T-helper 1 cell treated with Interleukin-12 subunit alpha and Interleukin-12 subunit beta and Interleukin-4 antibody, amounts not matched to agents 30 μg/mL and 1 μg/mL, for 36 hours (primary cell): ENCODE data around the gene EPPIN.

Experiments used
- H3K27ac Mint-ChIP-seq: one replicate; pipeline ENCODE4 v1.8.0; 2021; ENCODE audit warnings: mild to moderate bottlenecking, mixed read lengths
- H3K27me3 Mint-ChIP-seq: one replicate; pipeline ENCODE4 v1.8.0; 2021; ENCODE audit warnings: low read depth, mixed read lengths
- H3K36me3 Mint-ChIP-seq: one replicate; pipeline ENCODE4 v1.8.0; 2021; ENCODE audit warnings: low read depth, mixed read lengths
- H3K4me1 Mint-ChIP-seq: one replicate; pipeline ENCODE4 v1.8.0; 2021; ENCODE audit warnings: low read depth, mixed read lengths
- H3K4me3 Mint-ChIP-seq: one replicate; pipeline ENCODE4 v1.8.0; 2021; ENCODE audit warnings: mild to moderate bottlenecking, moderate library complexity, mixed read lengths
- H3K9me3 Mint-ChIP-seq: one replicate; pipeline ENCODE4 v1.8.0; 2021; ENCODE audit warnings: mixed read lengths

Gene EPPIN

DNA sequence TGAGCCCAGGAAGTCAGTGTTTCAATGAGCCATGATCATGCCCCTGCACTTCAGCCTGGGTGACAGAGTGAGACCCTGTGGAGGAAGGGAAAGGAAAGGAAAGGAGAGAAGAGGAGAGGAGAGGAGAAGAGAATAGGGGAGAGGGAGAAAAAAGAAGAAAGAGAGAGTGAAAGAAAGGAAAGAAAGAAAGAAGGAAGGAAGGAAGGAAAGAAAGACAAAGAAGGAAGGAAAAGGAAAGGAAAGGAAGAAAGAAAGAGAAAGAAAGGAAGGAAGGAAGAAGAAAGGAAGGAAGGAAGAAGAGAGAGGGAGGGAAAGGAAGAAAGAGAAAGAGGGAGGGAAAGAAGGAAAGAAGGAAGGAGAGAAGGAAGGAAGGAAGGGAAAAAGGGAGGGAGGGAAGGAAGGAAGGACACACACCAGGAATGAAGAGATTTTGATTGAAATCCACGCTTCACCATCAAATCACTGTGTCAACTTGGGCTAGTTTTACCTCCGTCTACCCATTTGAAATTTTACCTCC lies 17.6 kb upstream of the EPPIN start:
- H3K27me3 Mint-ChIP-seq = peaks cover 14% of the 10 kb centered on the region
- no peaks in the 10 kb centered on the region for H3K36me3 Mint-ChIP-seq
- no peak overlapping the region for H3K27ac Mint-ChIP-seq
- peaks cover 3% of the 10 kb centered on the region for H3K9me3 Mint-ChIP-seq
- no peaks in the 10 kb centered on the region for H3K4me1 Mint-ChIP-seq
- no peak overlapping the region for H3K4me3 Mint-ChIP-seq

DNA sequence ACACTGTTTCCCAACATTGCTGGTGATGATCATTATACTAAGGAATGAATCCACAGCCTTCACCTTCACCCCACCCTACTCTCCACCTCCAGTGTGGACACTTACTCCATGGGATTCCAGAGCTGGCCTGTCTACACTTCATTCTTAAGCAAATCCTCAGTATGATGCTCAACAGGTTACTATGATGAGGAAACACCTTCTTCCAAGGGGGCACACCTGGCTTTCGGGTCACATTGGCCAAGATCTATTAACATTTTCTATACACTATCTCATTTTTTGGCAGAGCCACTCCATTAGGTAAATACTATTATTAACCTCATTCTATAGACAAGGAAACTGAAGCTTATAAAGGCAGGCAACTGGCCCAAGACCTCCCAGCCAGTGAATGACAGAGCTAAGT lies 8.0 kb upstream of the EPPIN start:
- Mint-ChIP-seq H3K27ac (no peak overlapping the region), H3K4me3 (no peak overlapping the region), H3K27me3 (peaks cover 11% of the 10 kb centered on the region), H3K9me3 (no peaks in the 10 kb centered on the region), H3K4me1 (no peaks in the 10 kb centered on the region), H3K36me3 (no peaks in the 10 kb centered on the region)

DNA sequence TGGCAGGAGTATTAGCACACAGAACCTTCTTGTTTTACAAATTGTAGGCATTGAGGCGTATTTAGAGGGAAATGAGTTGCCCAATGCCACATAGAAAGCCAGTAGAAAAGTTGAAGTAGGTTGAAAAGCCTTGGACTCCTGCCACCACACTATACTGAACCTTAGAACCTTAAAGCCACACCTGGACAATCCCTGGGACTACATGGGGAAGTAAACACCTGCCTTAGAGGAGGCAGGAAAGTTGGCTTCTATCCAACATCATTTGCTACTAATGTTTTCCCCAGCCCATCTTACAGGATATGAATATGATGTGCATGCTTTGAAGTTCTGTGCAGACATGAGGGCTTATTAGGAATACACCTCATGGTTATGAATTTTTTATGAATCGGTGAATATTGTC lies 5.3 kb upstream of the EPPIN start:
- no peaks in the 10 kb centered on the region for H3K9me3 Mint-ChIP-seq
- no peaks in the 10 kb centered on the region for H3K36me3 Mint-ChIP-seq
- H3K4me3 Mint-ChIP-seq = no peak overlapping the region
- H3K27me3 Mint-ChIP-seq = peaks cover 23% of the 10 kb centered on the region
- no peaks in the 10 kb centered on the region for H3K4me1 Mint-ChIP-seq
- no peak overlapping the region for H3K27ac Mint-ChIP-seq

DNA sequence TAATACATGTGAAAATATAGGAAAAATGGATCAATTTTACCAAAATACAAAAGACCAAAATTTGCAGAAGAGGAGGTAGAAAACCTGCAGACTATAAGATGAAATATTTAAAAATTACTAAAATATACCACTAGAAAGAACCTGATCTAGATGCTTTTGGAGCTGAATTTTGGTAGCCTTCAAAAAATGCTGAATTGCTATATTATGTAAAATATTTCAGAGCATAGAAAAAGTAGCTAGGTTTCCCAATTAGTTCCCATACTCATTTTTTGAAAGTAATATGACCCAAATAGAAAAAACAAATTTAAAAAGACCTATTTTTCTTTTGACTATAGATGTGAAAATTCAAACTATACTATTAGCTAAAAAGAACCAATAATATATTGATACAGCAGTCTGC lies 3.6 kb upstream of the EPPIN start:
- Mint-ChIP-seq H3K9me3 (no peaks in the 10 kb centered on the region), H3K27ac (no peak overlapping the region), H3K36me3 (no peaks in the 10 kb centered on the region), H3K4me1 (no peaks in the 10 kb centered on the region), H3K4me3 (no peak overlapping the region), H3K27me3 (peaks cover 23% of the 10 kb centered on the region)

DNA sequence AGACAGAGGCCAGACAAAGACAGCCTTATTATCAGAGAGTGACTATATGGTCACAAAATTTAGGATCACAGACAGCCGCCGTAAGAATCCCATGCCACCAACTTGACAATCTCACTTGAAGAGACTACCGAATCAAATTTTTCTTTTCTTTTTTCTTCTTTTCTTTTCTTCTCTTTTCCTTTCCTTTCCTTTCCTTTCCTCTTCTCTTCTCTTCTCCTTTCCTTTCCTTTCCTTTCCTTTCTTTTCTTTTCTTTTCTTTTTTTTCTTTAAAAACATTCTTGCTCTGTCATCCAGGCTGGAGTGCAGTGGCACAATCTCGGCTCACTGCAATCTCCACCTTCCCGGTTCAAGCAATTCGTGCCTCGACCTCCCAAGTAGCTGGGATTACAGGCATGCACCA lies 1.2 kb upstream of the EPPIN start:
- Mint-ChIP-seq H3K36me3 (no peaks in the 10 kb centered on the region), H3K9me3 (no peaks in the 10 kb centered on the region), H3K4me3 (no peak overlapping the region), H3K27me3 (peaks cover 25% of the 10 kb centered on the region), H3K4me1 (no peaks in the 10 kb centered on the region), H3K27ac (no peak overlapping the region)

DNA sequence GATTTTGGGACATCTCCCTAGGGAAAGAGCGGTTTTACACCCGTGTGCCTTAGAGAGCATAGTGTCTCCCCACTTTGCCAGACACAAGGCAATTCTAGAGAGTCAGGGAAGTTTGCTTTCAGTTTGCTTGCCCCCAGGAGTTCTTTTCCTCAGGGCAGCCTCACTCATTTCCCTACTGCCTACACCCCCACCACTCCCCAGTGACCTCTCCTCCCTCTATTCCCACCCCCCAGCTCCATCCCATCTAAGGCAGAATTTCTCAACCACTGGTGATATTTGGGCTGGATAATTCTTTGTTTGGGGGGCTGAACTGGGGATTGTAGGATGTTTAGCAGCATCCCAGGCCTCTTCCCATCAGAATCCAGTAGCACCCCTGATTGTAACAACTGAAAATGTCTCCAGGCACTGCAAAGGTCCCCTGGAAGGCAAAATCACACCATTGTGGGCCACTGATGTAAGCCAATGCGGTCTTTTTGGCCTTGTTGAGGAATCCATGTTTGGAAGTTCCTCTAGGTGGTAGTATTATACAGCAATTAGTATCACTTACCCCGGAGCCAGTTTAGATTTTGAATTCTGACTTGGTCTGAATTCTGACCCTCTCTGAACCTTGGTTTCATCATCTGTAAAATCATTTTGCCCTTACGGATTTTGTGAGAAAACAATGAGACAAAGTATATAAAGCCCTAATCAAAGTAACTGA lies 1.3 kb downstream of the EPPIN start:
- Mint-ChIP-seq H3K27ac (no peak overlapping the region), H3K9me3 (no peaks in the 10 kb centered on the region)

DNA sequence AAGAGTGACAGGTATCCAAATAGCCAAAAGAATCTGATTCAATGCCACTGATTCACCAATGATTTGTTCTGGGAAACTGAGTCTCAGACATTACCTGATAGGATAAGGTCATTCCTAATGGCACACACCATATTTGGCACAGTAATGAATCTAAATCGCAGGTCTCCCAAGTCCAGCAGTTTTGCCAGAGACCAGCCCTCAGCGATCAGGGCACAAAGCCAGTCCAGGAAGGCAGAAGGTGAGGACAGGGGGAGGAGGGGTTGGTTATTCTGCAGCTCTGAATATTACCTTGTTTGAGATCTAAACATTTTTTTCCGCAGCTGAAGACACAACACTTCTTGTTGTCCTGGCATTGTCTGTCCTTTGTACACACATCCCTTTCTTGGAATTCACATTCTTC lies 1.9 kb downstream of the EPPIN start:
- no peaks in the 10 kb centered on the region for H3K9me3 Mint-ChIP-seq
- no peak overlapping the region for H3K4me3 Mint-ChIP-seq
- H3K27ac Mint-ChIP-seq = no peak overlapping the region
- no peaks in the 10 kb centered on the region for H3K4me1 Mint-ChIP-seq
- H3K27me3 Mint-ChIP-seq = peaks cover 22% of the 10 kb centered on the region
- H3K36me3 Mint-ChIP-seq = no peaks in the 10 kb centered on the region

More for the DNA sequence above, 1.3 kb downstream of the EPPIN start:
- Mint-ChIP-seq H3K4me3 (no peak overlapping the region), H3K36me3 (no peaks in the 10 kb centered on the region), H3K27me3 (peaks cover 23% of the 10 kb centered on the region), H3K4me1 (no peaks in the 10 kb centered on the region)

DNA sequence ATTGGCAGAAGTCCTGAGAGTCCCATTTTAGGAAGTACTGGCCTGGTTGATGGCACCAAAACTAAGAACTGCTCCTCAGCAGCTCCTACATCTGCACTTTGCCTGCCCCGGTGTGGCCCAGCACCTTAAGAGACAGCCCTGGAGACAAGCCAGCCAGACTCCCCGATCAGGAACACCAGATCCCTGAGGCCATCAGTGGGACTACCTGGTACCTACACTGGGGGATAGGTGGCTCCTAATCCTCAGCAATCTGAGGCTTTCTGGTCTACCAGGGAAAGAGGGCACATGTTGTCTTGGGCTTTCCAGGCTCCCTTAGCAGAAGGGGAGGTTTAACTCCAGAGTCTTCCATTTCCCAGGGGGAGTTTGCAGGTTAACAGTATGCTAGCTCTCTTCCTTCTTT lies 7.8 kb downstream of the EPPIN start, which contains the start of gene WFDC6:
TSS of gene WFDC6 (minus strand) at position 101 of the 400 bp plus-strand sequence. CDS start at position 26, 75 bp downstream.
- Mint-ChIP-seq H3K4me3 (no peak within 1 kb of the TSS), H3K36me3 (no peaks in the 10 kb centered on the region), H3K27me3 (peaks cover 8% of the 10 kb centered on the region), H3K27ac (no peak within 1 kb of the TSS), H3K9me3 (no peaks in the 10 kb centered on the region), H3K4me1 (no peaks in the 10 kb centered on the region)

DNA sequence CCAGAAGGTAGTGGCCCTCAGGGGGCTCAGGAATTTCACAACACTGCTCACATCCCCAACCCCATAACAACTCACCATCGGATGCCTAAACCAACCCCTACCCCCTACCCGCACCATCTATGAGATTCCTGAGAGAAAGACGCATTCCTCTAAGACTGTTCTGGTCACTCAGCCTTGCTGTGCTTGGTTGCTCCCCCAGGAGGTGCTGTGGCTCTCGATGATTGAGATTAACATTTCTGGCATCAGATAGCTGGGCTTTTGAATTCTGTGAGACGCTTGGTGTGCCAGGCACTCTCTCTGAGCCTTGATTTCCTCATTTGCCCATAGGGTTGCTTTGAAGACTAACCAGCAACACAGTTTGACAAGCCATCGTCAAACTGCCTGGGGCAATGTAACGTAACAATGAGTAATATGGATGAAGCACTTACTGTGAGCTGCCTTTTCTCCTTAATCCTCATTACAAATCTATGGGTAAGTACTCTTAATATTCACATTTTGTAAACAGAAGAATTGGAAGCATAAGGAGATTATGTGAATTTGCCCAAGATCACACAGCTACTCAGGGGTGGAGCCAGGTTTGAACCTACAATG lies 8.9 kb downstream of the EPPIN start:
- Mint-ChIP-seq H3K4me3 (no peak overlapping the region), H3K4me1 (no peaks in the 10 kb centered on the region), H3K27me3 (peaks cover 8% of the 10 kb centered on the region), H3K36me3 (no peaks in the 10 kb centered on the region), H3K27ac (no peak overlapping the region), H3K9me3 (no peaks in the 10 kb centered on the region)

DNA sequence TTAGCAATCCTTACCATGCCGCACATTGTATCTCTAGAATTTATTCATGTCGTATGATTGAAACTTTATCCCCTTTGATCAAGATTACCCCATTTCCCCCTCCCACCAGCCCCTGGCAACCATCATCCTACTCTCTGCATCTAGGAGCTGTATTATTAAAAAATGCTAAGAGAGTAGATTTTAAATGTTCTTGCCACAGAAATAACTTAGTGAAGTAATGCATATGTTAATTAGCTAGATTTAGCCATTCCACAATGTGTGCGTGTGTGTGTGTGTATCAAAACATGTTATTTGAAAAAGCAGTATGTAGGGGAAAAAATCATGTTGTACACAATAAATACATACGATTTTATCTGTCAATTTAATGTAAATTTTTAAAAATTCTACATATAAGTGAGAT lies 19.9 kb downstream of the EPPIN start:
- Mint-ChIP-seq H3K9me3 (no peaks in the 10 kb centered on the region), H3K36me3 (no peaks in the 10 kb centered on the region), H3K4me1 (no peaks in the 10 kb centered on the region), H3K4me3 (no peak overlapping the region), H3K27me3 (peaks cover 25% of the 10 kb centered on the region), H3K27ac (no peak overlapping the region)

DNA sequence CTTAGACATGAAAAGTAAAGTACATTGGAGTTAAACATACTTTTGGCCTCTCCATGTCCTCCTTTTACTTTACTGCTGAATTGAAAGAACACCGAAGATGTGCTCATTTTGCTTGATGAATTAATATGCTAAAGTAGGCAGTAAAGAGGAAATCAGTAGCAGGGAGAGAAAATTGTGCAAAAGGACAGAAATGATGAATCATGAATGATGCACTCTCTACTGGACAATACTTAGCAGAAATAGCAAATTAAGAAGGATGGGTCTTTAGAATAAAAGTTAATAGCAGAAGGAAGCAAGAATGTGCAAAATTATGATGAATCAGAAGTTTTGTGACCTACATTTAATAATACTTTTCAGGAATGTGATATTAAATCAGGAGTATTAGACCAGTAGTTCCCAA lies 23.4 kb downstream of the EPPIN start:
- Mint-ChIP-seq H3K4me3 (no peak overlapping the region), H3K27ac (no peak overlapping the region), H3K36me3 (no peaks in the 10 kb centered on the region), H3K4me1 (no peaks in the 10 kb centered on the region), H3K27me3 (peaks cover 22% of the 10 kb centered on the region), H3K9me3 (no peaks in the 10 kb centered on the region)

DNA sequence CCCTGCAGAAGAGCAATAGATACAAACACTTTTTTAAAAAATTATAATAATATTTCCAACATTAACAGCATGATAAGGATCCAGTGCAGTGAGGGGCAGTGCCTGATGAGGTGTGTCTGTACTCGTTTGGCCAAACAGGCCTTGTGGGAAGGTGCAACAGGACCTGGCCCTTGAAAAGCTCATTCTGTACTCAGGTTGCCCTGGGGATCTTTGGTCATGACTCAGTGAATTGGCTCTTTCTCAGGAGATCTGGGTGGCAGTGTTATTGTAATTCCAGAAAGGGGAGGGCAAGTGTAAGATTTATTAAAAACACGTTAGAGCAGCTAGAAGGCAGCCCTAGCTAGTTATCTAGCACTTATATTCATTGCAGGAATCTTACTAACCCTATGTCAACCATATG lies 28.9 kb downstream of the EPPIN start:
- Mint-ChIP-seq H3K4me3 (no peak overlapping the region), H3K4me1 (no peaks in the 10 kb centered on the region), H3K27me3 (peaks cover 13% of the 10 kb centered on the region)

DNA sequence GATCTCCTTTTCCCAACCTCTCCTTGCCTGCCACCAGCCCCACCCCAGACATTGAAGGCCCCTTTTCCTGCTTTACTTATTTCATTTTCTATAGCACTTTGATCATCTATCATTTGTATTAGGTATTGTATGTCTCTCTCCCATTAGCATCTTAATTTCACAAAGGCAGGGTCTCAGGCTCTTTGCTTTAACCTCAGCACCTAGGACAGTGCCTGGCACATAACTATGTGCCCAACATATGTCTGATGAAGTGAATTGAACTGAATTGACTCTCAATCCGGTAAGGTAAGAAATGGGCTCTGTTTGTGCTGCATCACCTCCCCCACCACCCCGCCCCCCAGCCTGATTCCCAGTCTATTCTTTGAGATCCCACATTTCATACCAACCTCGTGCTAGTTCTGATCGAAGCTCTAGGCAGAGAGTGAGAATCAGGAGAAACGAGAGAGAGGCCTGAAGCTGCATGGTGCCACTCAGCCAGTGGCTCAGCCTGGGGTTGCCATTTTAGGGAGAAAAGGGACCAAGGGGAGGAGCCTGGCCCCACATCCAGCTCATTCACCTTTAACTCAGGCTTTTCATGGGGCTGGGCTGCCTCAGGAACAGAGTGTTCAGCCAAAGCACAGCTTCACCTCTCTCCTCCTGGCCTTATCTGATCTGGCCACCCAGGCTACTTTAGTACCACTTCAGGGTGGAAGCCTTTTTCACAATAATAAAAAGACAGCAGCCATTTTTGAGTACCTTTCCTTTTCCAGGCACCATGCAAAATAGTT lies 31.9 kb downstream of the EPPIN start, which contains the start of gene SPINT3:
TSS of gene SPINT3 (minus strand) at position 476 of the 767 bp plus-strand sequence. CDS start at position 462, 14 bp downstream.
- no peaks in the 10 kb centered on the region for H3K4me1 Mint-ChIP-seq
- no peak within 1 kb of the TSS for H3K4me3 Mint-ChIP-seq
- H3K36me3 Mint-ChIP-seq = no peaks in the 10 kb centered on the region
- no peak within 1 kb of the TSS for H3K27ac Mint-ChIP-seq
- no peaks in the 10 kb centered on the region for H3K9me3 Mint-ChIP-seq
- peaks cover 14% of the 10 kb centered on the region for H3K27me3 Mint-ChIP-seq

More for the DNA sequence above, 28.9 kb downstream of the EPPIN start:
- Mint-ChIP-seq H3K27ac (no peak overlapping the region), H3K9me3 (no peaks in the 10 kb centered on the region), H3K36me3 (no peaks in the 10 kb centered on the region)

DNA sequence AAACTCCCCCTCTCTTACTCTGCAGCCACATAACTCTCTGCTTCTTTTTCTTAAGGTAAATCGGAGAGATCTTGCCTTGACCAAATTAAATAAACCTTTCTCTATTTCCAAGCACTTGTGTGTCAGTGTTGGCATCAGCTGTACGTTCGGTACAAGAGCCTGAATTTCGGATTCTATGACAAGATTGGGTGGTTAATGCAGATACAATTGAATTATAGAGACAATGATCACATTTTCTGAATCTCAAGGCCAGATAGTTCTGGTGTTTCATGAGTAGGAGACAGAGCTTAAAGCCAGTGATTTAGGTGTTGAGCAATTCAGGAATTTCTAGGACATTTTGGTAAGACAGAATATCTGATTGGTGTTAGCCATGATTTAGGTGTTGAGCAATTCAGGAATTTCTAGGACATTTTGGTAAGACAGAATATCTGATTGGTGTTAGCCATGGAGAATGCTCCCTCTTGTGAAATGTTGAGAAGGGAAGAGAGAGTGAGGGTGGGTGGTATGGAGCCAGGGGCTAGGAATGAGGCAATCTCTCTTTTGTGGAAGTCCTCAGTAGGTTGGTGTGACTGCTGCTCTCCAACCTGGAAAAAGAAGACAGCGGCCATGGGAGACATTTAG lies 36.8 kb downstream of the EPPIN start:
- no peaks in the 10 kb centered on the region for H3K9me3 Mint-ChIP-seq
- H3K36me3 Mint-ChIP-seq = no peaks in the 10 kb centered on the region
- H3K27ac Mint-ChIP-seq = no peak overlapping the region
- H3K27me3 Mint-ChIP-seq = peaks cover 20% of the 10 kb centered on the region
- H3K4me1 Mint-ChIP-seq = peaks cover 6% of the 10 kb centered on the region
- no peak overlapping the region for H3K4me3 Mint-ChIP-seq
